H9 (cell line): Measurements from ENCODE around the gene SIX2. TPM values are rescaled to one million over a fixed set of nuclear protein-coding genes. Genes with fewer than 3 reads are reported as not detected.

Experiments used
- DNase-seq: peaks from one replicate; pipeline ENCODE4 v3.0.0-alpha.2; 2017
- H2AFZ ChIP-seq: one replicate; pipeline ENCODE4 v1.6.1; 2013; ENCODE audit warnings: mild to moderate bottlenecking, low read length, control low read depth, moderate library complexity
- H2AK5ac ChIP-seq: 2 replicates; pipeline ENCODE4 v1.6.1; 2013; ENCODE audit warnings: low read length, control low read depth, mixed read lengths; ENCODE audit not compliant: insufficient read length
- H2BK120ac ChIP-seq: one replicate; pipeline ENCODE4 v1.6.1; 2013; ENCODE audit warnings: low read depth, mild to moderate bottlenecking, low read length, control low read depth, inconsistent platforms; ENCODE audit not compliant: poor library complexity, severe bottlenecking
- H2BK12ac ChIP-seq: 2 replicates; pipeline ENCODE4 v1.6.1; 2013; ENCODE audit warnings: low read length, control low read depth, mixed read lengths, low read depth; ENCODE audit not compliant: insufficient read length
- H2BK15ac ChIP-seq: 2 replicates; pipeline ENCODE4 v1.6.1; 2013; ENCODE audit warnings: low read depth, low read length, control low read depth
- H2BK20ac ChIP-seq: one replicate; pipeline ENCODE4 v1.6.1; 2013; ENCODE audit warnings: low read depth, mild to moderate bottlenecking, low read length, control low read depth, inconsistent platforms; ENCODE audit not compliant: poor library complexity, severe bottlenecking
- H2BK5ac ChIP-seq: 2 replicates; pipeline ENCODE4 v1.6.1; 2013; ENCODE audit warnings: low read length, control low read depth, mixed read lengths; ENCODE audit not compliant: insufficient read length
- H3K14ac ChIP-seq: 2 replicates; pipeline ENCODE4 v1.6.1; 2013; ENCODE audit warnings: low read length, control low read depth; ENCODE audit not compliant: insufficient read depth
- H3K18ac ChIP-seq: 2 replicates; pipeline ENCODE4 v1.6.1; 2013; ENCODE audit warnings: low read depth, mild to moderate bottlenecking, mixed read lengths, low read length, control low read depth; ENCODE audit not compliant: insufficient read length
- H3K23ac ChIP-seq: 2 replicates; pipeline ENCODE4 v1.6.1; 2013; ENCODE audit warnings: low read length, control low read depth, mixed read lengths, low read depth; ENCODE audit not compliant: insufficient read length
- H3K23me2 ChIP-seq: 2 replicates; pipeline ENCODE4 v1.6.1; 2013; ENCODE audit warnings: low read depth, mild to moderate bottlenecking, mixed read lengths, low read length, control low read depth; ENCODE audit not compliant: insufficient read length, poor library complexity, severe bottlenecking
- H3K27ac ChIP-seq: 2 replicates; pipeline ENCODE4 v1.5.1; 2013; ENCODE audit warnings: low read length, control low read depth, mixed read lengths, low read depth; ENCODE audit not compliant: insufficient read length
- H3K27me3 ChIP-seq: 2 replicates; pipeline ENCODE4 v1.6.1; 2013; ENCODE audit warnings: low read length, control low read depth, inconsistent platforms; ENCODE audit not compliant: insufficient read depth
- H3K4ac ChIP-seq: 2 replicates; pipeline ENCODE4 v1.6.1; 2013; ENCODE audit warnings: low read depth, mild to moderate bottlenecking, control low read depth, inconsistent platforms, low read length, moderate library complexity
- H3K4me1 ChIP-seq: 2 replicates; pipeline ENCODE4 v1.6.1; 2013; ENCODE audit warnings: low read length, control low read depth, inconsistent platforms; ENCODE audit not compliant: insufficient read depth
- H3K4me2 ChIP-seq: 2 replicates; pipeline ENCODE4 v1.6.1; 2013; ENCODE audit warnings: low read length, control low read depth, mixed read lengths; ENCODE audit not compliant: insufficient read length, insufficient read depth
- H3K56ac ChIP-seq: 2 replicates; pipeline ENCODE4 v1.6.1; 2013; ENCODE audit warnings: low read depth, mild to moderate bottlenecking, mixed read lengths, low read length, control low read depth; ENCODE audit not compliant: insufficient read length
- H3K79me1 ChIP-seq: 2 replicates; pipeline ENCODE4 v1.6.1; 2013; ENCODE audit warnings: low read depth, mild to moderate bottlenecking, moderate library complexity, low read length, control low read depth, inconsistent platforms; ENCODE audit not compliant: insufficient read depth, poor library complexity, severe bottlenecking
- H3K79me2 ChIP-seq: 2 replicates; pipeline ENCODE4 v1.6.1; 2013; ENCODE audit warnings: low read length, control low read depth, inconsistent platforms; ENCODE audit not compliant: insufficient read depth
- H3K9ac ChIP-seq: 2 replicates; pipeline ENCODE4 v1.6.1; 2013; ENCODE audit warnings: low read length, control low read depth, mixed read lengths; ENCODE audit not compliant: insufficient read length; ENCODE audit errors: extremely low read depth
- H3K9me3 ChIP-seq: one replicate; pipeline ENCODE4 v1.6.1; 2013; ENCODE audit warnings: low read depth, low read length, inconsistent platforms; ENCODE audit not compliant: control insufficient read depth
- H3T11ph ChIP-seq: one replicate; pipeline ENCODE4 v1.6.1; 2013; ENCODE audit warnings: mild to moderate bottlenecking, low read length, control low read depth, inconsistent platforms
- H4K20me1 ChIP-seq: one replicate; pipeline ENCODE4 v1.6.1; 2013; ENCODE audit not compliant: control insufficient read depth, insufficient read length, insufficient read depth
- H4K5ac ChIP-seq: 2 replicates; pipeline ENCODE4 v1.6.1; 2013; ENCODE audit warnings: low read depth, mild to moderate bottlenecking, mixed read lengths, low read length, control low read depth; ENCODE audit not compliant: insufficient read length
- H4K8ac ChIP-seq: replicated peaks from 2 replicates; pipeline ENCODE4 v1.6.1; 2013; ENCODE audit warnings: low read length, control low read depth, mixed read lengths, low read depth; ENCODE audit not compliant: insufficient read length
- H4K91ac ChIP-seq: 2 replicates; pipeline ENCODE4 v1.6.1; 2013; ENCODE audit warnings: low read depth, mild to moderate bottlenecking, moderate library complexity, mixed read lengths, low read length, control low read depth; ENCODE audit not compliant: insufficient read length
- H3K27ac Mint-ChIP-seq, 3 experiments: 2 replicates in 2 of 3; 3 replicates in 1 of 3; pipeline ENCODE4 v1.8.0; 2020 to 2021; ENCODE audit warnings: mixed read lengths in 3 of 3, mild to moderate bottlenecking in 1 of 3, moderate library complexity in 1 of 3
- H3K27me3 Mint-ChIP-seq: 2 replicates; pipeline ENCODE4 v1.8.0; 2021; ENCODE audit warnings: low read depth, mild to moderate bottlenecking, moderate library complexity, mixed read lengths
- H3K36me3 Mint-ChIP-seq, 3 experiments: 2 replicates in 2 of 3; 3 replicates in 1 of 3; pipeline ENCODE4 v1.8.0; 2020 to 2021; ENCODE audit warnings: low read depth in 3 of 3, mixed read lengths in 3 of 3; ENCODE audit not compliant: insufficient read depth in 1 of 3
- H3K4me1 Mint-ChIP-seq, 2 experiments: 2 replicates each; pipeline ENCODE4 v1.8.0; 2020; ENCODE audit warnings: mixed read lengths in 2 of 2
- H3K4me3 Mint-ChIP-seq, 2 experiments: 2 replicates in 1 of 2; 3 replicates in 1 of 2; pipeline ENCODE4 v1.8.0; 2020 to 2021; ENCODE audit warnings: mild to moderate bottlenecking in 2 of 2, mixed read lengths in 2 of 2, moderate library complexity in 1 of 2
- H3K9me3 Mint-ChIP-seq, 2 experiments: 2 replicates in 1 of 2; 3 replicates in 1 of 2; pipeline ENCODE4 v1.8.0; 2020; ENCODE audit warnings: mild to moderate bottlenecking in 2 of 2, mixed read lengths in 2 of 2, moderate library complexity in 1 of 2
- WGBS: extraction: QIAGEN DNeasy Blood & Tissue Kit; methylation state at CpG from one replicate; pipeline ENCODE4 v1.1.7; 2013; ENCODE audit warnings: missing lambda C conversion rate, low lambda C conversion rate, mixed read lengths; ENCODE audit not compliant: insufficient read length; ENCODE audit errors: extremely low coverage; 5-methylcytosine and 5-hydroxymethylcytosine counted together
- total RNA-seq: library from RNA; stranded (reverse); gene quantifications from 2 replicates; pipeline ENCODE4 v1.2.1, GENCODE V29; 2021
- TF ChIP-seq, protein P1 (sequence below): fragments of 200-600 bp; sonication (generic); conservative IDR thresholded peaks from 3 replicates; pipeline ENCODE4 v1.8.0; 2021; ENCODE audit warnings: antibody characterized with exemption, mild to moderate bottlenecking

SIX2 gene
- total RNA-seq, 1 experiment from 2014 or later = not detected

DNA sequence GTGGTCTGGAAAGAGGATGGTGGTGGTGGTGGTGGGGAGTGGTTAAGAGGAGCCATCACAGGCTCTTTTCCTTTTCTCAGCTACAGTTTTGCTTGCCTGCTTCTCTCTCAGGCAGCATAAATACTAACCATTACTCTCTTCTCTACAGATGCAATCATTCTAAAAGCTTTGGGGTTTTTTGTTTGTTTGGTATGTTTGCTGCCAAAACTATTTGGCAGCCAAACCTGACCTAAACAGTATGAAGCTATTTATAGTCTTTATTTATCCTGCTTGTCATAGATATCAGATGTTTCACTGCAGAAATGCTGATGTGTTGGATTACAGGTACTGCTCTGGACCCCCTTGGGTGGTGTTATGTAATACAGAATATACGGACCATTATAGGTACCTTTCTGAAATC, 52.4 kb downstream of the SIX2 start:
- peaks cover 3% of the 10 kb centered on the region; the same call in 1 of the 2 replicates for H3K4me1 ChIP-seq
- peaks cover 12% of the 10 kb centered on the region for H3K23me2 ChIP-seq
- H3K79me1 ChIP-seq = no peaks in the 10 kb centered on the region
- no peak overlapping the region for H2BK12ac ChIP-seq
- H2BK120ac ChIP-seq = no peak overlapping the region
- H3K27ac Mint-ChIP-seq = no peak overlapping the region; a peak in 1 of 7 replicates
- H4K5ac ChIP-seq = no peak overlapping the region
- no peak overlapping the region for H3K18ac ChIP-seq
- peaks cover 41% of the 10 kb centered on the region for H3K27me3 ChIP-seq
- peaks cover 6 to 7% of the 10 kb centered on the region in 2 experiments for H3K9me3 Mint-ChIP-seq
- H2AFZ ChIP-seq = no peak overlapping the region
- TF ChIP-seq, protein P1, sequence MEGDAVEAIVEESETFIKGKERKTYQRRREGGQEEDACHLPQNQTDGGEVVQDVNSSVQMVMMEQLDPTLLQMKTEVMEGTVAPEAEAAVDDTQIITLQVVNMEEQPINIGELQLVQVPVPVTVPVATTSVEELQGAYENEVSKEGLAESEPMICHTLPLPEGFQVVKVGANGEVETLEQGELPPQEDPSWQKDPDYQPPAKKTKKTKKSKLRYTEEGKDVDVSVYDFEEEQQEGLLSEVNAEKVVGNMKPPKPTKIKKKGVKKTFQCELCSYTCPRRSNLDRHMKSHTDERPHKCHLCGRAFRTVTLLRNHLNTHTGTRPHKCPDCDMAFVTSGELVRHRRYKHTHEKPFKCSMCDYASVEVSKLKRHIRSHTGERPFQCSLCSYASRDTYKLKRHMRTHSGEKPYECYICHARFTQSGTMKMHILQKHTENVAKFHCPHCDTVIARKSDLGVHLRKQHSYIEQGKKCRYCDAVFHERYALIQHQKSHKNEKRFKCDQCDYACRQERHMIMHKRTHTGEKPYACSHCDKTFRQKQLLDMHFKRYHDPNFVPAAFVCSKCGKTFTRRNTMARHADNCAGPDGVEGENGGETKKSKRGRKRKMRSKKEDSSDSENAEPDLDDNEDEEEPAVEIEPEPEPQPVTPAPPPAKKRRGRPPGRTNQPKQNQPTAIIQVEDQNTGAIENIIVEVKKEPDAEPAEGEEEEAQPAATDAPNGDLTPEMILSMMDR = no peak
- no peak overlapping the region for H3K27ac ChIP-seq
- no peak overlapping the region for H3K4me3 Mint-ChIP-seq
- H4K91ac ChIP-seq = no peak overlapping the region
- peaks cover 0 to 4% (median 0%) of the 10 kb centered on the region in 3 experiments; a peak in 2 of 7 replicates for H3K36me3 Mint-ChIP-seq
- no peak overlapping the region for H2BK5ac ChIP-seq
- H3K56ac ChIP-seq = no peak overlapping the region
- peaks cover 38 to 47% of the 10 kb centered on the region in 2 experiments for H3K4me1 Mint-ChIP-seq
- H3K79me2 ChIP-seq = no peaks in the 10 kb centered on the region
- no peak overlapping the region for H3K14ac ChIP-seq
- DNase-seq = no peak
- no peak overlapping the region for H2BK20ac ChIP-seq
- WGBS = no CpG with 5 or more reads among the region's 1 CpG
- no peaks in the 10 kb centered on the region for H4K20me1 ChIP-seq
- H3T11ph ChIP-seq = no peak overlapping the region
- H2BK15ac ChIP-seq = no peak overlapping the region
- H3K4ac ChIP-seq = no peak overlapping the region
- H3K9me3 ChIP-seq = no peaks in the 10 kb centered on the region
- H2AK5ac ChIP-seq = no peak overlapping the region
- H3K4me2 ChIP-seq = no peak overlapping the region
- no peak overlapping the region for H3K9ac ChIP-seq
- H3K23ac ChIP-seq = no peak overlapping the region
- no peak overlapping the region for H4K8ac ChIP-seq
- peaks cover 90% of the 10 kb centered on the region for H3K27me3 Mint-ChIP-seq
